Measurements from ENCODE around the gene CP.

GRCh38 chr3:149243540-149243939, 21.9 kb upstream of the CP start:
- TF ChIP-seq POLR2A (IDR thresholded peaks at IDR 0.05) (no peak), CTCF (IDR thresholded peaks at IDR 0.05) (no peak)
